CD4-positive, alpha-beta T cell treated with Interleukin-6 for 4 hours (primary cell): Measurements from ENCODE around the gene PAPPA2.

Experiments used
- DNase-seq: peaks from one replicate; pipeline ENCODE4 v3.0.0-alpha.2; 2020; ENCODE audit warnings: mixed read lengths

The PAPPA2 gene

GRCh38 chr1:176815621-176816020, 352.6 kb downstream of the PAPPA2 start:
- no peak for DNase-seq

- DNase-seq, result no peak
These were observed 353.3 kb downstream of the PAPPA2 start for GRCh38 chr1:176816232-176816631.

- DNase-seq, result no peak
These were observed 357.5 kb downstream of the PAPPA2 start for GRCh38 chr1:176820391-176821031.

- DNase-seq, result no peak
These were observed 363.3 kb downstream of the PAPPA2 start for GRCh38 chr1:176826265-176826664.

- no peak for DNase-seq
These were observed 366.3 kb downstream of the PAPPA2 start for GRCh38 chr1:176829261-176829660.

- no peak for DNase-seq
These were observed 368.2 kb downstream of the PAPPA2 start for GRCh38 chr1:176831150-176831549.

GRCh38 chr1:176837708-176838107, 374.7 kb downstream of the PAPPA2 start:
- no peak for DNase-seq

GRCh38 chr1:176838276-176838995, 375.5 kb downstream of the PAPPA2 start:
- DNase-seq, result no peak

GRCh38 chr1:176839216-176839615, 376.2 kb downstream of the PAPPA2 start:
- DNase-seq, result no peak

GRCh38 chr1:176841238-176841637, 378.3 kb downstream of the PAPPA2 start:
- no peak for DNase-seq

- no peak for DNase-seq
These were observed 380.6 kb downstream of the PAPPA2 start for GRCh38 chr1:176843352-176844297.

GRCh38 chr1:176847052-176847451, 384.1 kb downstream of the PAPPA2 start:
- DNase-seq, result no peak

GRCh38 chr1:176849281-176849680, 386.3 kb downstream of the PAPPA2 start:
- DNase-seq, result no peak

GRCh38 chr1:176850871-176851270, 387.9 kb downstream of the PAPPA2 start:
- no peak for DNase-seq

GRCh38 chr1:176852124-176852523, 389.1 kb downstream of the PAPPA2 start:
- DNase-seq, result no peak

- DNase-seq, result no peak
These were observed 390.5 kb downstream of the PAPPA2 start for GRCh38 chr1:176853503-176853902.

- DNase-seq, result no peak
These were observed 391.1 kb downstream of the PAPPA2 start for GRCh38 chr1:176854121-176854520.

GRCh38 chr1:176854758-176855745, 392.1 kb downstream of the PAPPA2 start:
- DNase-seq, result no peak

GRCh38 chr1:176857632-176858031, 394.7 kb downstream of the PAPPA2 start:
- DNase-seq, result no peak

GRCh38 chr1:176858433-176858916, 395.5 kb downstream of the PAPPA2 start:
- DNase-seq, result no peak

- DNase-seq, result no peak
These were observed 400.6 kb downstream of the PAPPA2 start for GRCh38 chr1:176863613-176864012.

- no peak for DNase-seq
These were observed 401.2 kb downstream of the PAPPA2 start for GRCh38 chr1:176864211-176864610.
